ENCODE results near the gene LGALS7B.

DNA sequence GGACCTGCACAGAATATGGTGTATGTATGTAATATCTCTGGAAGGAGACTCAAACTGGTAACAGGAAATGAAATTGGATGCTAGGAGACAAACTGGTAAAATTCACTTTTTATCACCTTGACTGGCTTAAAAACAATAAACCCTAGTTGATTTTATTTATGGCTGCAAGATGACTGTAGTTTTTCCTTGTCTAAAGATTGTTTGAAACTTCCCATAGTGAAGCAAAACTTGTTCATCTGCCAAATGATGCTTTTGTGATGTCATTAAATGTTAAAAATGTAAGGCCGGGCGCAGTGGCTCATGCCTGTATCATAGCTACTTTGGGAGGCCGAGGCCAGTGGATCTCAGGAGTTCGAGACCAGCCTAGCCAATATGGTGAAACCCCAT is 45.1 kb downstream of the LGALS7B start:
- TF ChIP-seq, protein P1, sequence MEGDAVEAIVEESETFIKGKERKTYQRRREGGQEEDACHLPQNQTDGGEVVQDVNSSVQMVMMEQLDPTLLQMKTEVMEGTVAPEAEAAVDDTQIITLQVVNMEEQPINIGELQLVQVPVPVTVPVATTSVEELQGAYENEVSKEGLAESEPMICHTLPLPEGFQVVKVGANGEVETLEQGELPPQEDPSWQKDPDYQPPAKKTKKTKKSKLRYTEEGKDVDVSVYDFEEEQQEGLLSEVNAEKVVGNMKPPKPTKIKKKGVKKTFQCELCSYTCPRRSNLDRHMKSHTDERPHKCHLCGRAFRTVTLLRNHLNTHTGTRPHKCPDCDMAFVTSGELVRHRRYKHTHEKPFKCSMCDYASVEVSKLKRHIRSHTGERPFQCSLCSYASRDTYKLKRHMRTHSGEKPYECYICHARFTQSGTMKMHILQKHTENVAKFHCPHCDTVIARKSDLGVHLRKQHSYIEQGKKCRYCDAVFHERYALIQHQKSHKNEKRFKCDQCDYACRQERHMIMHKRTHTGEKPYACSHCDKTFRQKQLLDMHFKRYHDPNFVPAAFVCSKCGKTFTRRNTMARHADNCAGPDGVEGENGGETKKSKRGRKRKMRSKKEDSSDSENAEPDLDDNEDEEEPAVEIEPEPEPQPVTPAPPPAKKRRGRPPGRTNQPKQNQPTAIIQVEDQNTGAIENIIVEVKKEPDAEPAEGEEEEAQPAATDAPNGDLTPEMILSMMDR (IDR thresholded peaks at IDR 0.05) = no peak
- TF ChIP-seq SIN3A (IDR thresholded peaks at IDR 0.05; ENCODE audit: borderline replicate concordance, insufficient read depth, low read depth, low read length) = no peak

Measured in Panc1 (cell line).